ENCODE results near the gene SLC50A1. TPM values are rescaled to one million over a fixed set of nuclear protein-coding genes. Genes with fewer than 3 reads are reported as not detected.

Gene SLC50A1
- total RNA-seq, 1 experiment from 2014 or later = 38.4 TPM

- Histone ChIP-seq H3K9me3 (no peaks in the 10 kb centered on the region), H3K4me3 (ENCODE audit: low read depth, low read length) (no peak overlapping the region), H3K27me3 (replicated peaks; ENCODE audit: control insufficient read depth, insufficient read depth, low read length) (no peaks in the 10 kb centered on the region), H3K36me3 (ENCODE audit: control insufficient read depth, insufficient read depth, low read length) (no peaks in the 10 kb centered on the region), H3K4me1 (peaks cover 21% of the 10 kb centered on the region)
- intact Hi-C loops (cut with micrococcal nuclease; ENCODE audit: unreplicated experiment) = no loop called here
- ChIA-PET CTCF (no interaction called here), POLR2A (no interaction called here)
- Mint-ChIP-seq H3K9me3 (ENCODE audit: unreplicated experiment) (no peaks in the 10 kb centered on the region), H3K36me3 (ENCODE audit: insufficient read depth, unreplicated experiment) (peaks cover 7% of the 10 kb centered on the region), H3K4me3 (ENCODE audit: unreplicated experiment) (no peak overlapping the region), H3K27ac (ENCODE audit: unreplicated experiment) (no peak overlapping the region), H3K4me1 (ENCODE audit: low read depth, unreplicated experiment) (peaks cover 23% of the 10 kb centered on the region), H3K27me3 (ENCODE audit: insufficient read depth, unreplicated experiment) (no peaks in the 10 kb centered on the region)
- BruUV-seq (replicated peaks) = no TSS peak
- no peak for DNase-seq
- TF ChIP-seq CTCF (IDR thresholded peaks at IDR 0.05; ENCODE audit: insufficient read depth in 1 of 2, low read depth in 1 of 2, low read length in 1 of 2, severe bottlenecking in 1 of 2, unreplicated experiment in 1 of 2) = no peak
Observed at GRCh38 chr1:155183775-155184221, 48.1 kb downstream of the SLC50A1 start.

- Histone ChIP-seq H3K4me1 (peaks cover 21% of the 10 kb centered on the region), H3K27me3 (replicated peaks; ENCODE audit: control insufficient read depth, insufficient read depth, low read length) (no peaks in the 10 kb centered on the region), H3K9me3 (no peaks in the 10 kb centered on the region), H3K4me3 (ENCODE audit: low read depth, low read length) (no peak overlapping the region), H3K36me3 (ENCODE audit: control insufficient read depth, insufficient read depth, low read length) (no peaks in the 10 kb centered on the region)
- CTCF ChIA-PET = interaction anchor here (0.6 kb wide), 1 partner anchor 18 kb away, joined by 3 read pairs; no protein-coding TSS in a partner anchor
- no peaks in the 10 kb centered on the region for H3K27me3 Mint-ChIP-seq (ENCODE audit: insufficient read depth, unreplicated experiment)
- peaks cover 18% of the 10 kb centered on the region for H3K4me1 Mint-ChIP-seq (ENCODE audit: low read depth, unreplicated experiment)
- no peak overlapping the region for H3K27ac Mint-ChIP-seq (ENCODE audit: unreplicated experiment)
- peaks cover 7% of the 10 kb centered on the region for H3K36me3 Mint-ChIP-seq (ENCODE audit: insufficient read depth, unreplicated experiment)
- POLR2A ChIA-PET = no interaction called here
- intact Hi-C loops (cut with micrococcal nuclease; ENCODE audit: unreplicated experiment) = no loop called here
- BruUV-seq (replicated peaks) = no TSS peak
- H3K9me3 Mint-ChIP-seq (ENCODE audit: unreplicated experiment) = no peaks in the 10 kb centered on the region
- DNase-seq = no peak
- H3K4me3 Mint-ChIP-seq (ENCODE audit: unreplicated experiment) = no peak overlapping the region
- no peak for TF ChIP-seq CTCF (IDR thresholded peaks at IDR 0.05; ENCODE audit: insufficient read depth in 1 of 2, low read depth in 1 of 2, low read length in 1 of 2, severe bottlenecking in 1 of 2, unreplicated experiment in 1 of 2)
Observed at GRCh38 chr1:155184351-155184811, 48.7 kb downstream of the SLC50A1 start.

- Histone ChIP-seq H3K4me3 (ENCODE audit: low read depth, low read length) (no peak overlapping the region), H3K36me3 (ENCODE audit: control insufficient read depth, insufficient read depth, low read length) (no peaks in the 10 kb centered on the region), H3K27me3 (replicated peaks; ENCODE audit: control insufficient read depth, insufficient read depth, low read length) (no peaks in the 10 kb centered on the region), H3K9me3 (no peaks in the 10 kb centered on the region), H3K4me1 (peaks cover 21% of the 10 kb centered on the region)
- peak in 1 of 2 experiments; percentile 29 for DNase-seq
- ChIA-PET CTCF (interaction anchor here (0.6 kb wide), 1 partner anchor 17 kb away, joined by 3 read pairs; no protein-coding TSS in a partner anchor), POLR2A (no interaction called here)
- H3K4me1 Mint-ChIP-seq (ENCODE audit: low read depth, unreplicated experiment) = peaks cover 18% of the 10 kb centered on the region
- no TSS peak for BruUV-seq (replicated peaks)
- H3K36me3 Mint-ChIP-seq (ENCODE audit: insufficient read depth, unreplicated experiment) = peaks cover 7% of the 10 kb centered on the region
- H3K27me3 Mint-ChIP-seq (ENCODE audit: insufficient read depth, unreplicated experiment) = no peaks in the 10 kb centered on the region
- H3K27ac Mint-ChIP-seq (ENCODE audit: unreplicated experiment) = peak overlapping the region; percentile 33
- TF ChIP-seq CTCF (IDR thresholded peaks at IDR 0.05; ENCODE audit: insufficient read depth in 1 of 2, low read depth in 1 of 2, low read length in 1 of 2, severe bottlenecking in 1 of 2, unreplicated experiment in 1 of 2) = no peak
- H3K4me3 Mint-ChIP-seq (ENCODE audit: unreplicated experiment) = no peak overlapping the region
- no peaks in the 10 kb centered on the region for H3K9me3 Mint-ChIP-seq (ENCODE audit: unreplicated experiment)
- intact Hi-C loops (cut with micrococcal nuclease; ENCODE audit: unreplicated experiment) = no loop called here
Observed at GRCh38 chr1:155184835-155185782, 49.5 kb downstream of the SLC50A1 start.

Data from Caco-2 (cell line).